Pancreas (tissue), 10 donors: ENCODE data around the gene SPTBN2. TPM values are rescaled to one million over a fixed set of nuclear protein-coding genes. Genes with fewer than 3 reads are reported as not detected.

Experiments used
- ATAC-seq, 4 donors: fragments of 200-7000 bp; cut with Tn5 transposase; one replicate each; pipeline versions ENCODE4 v1.8.0 to v1.9.1; 2020; ENCODE audit warnings: mild to moderate bottlenecking in 4 of 4, moderate library complexity in 4 of 4
- DNase-seq, 6 donors: peaks; one replicate each; pipeline ENCODE4 v3.0.0-alpha.2; 2020
- FAIRE-seq: peaks from 2 replicates; lab custom pipeline; 2012; peaks lifted over from hg19 to GRCh38; lab: Jason Lieb, UNC
- H3K27ac ChIP-seq, 4 donors: fragments of 200-600 bp; sonication (generic); 1 replicate in 3 of 4; 2 replicates in 1 of 4; pipeline versions ENCODE4 v1.5.0 to v1.8.0; 2020
- H3K27me3 ChIP-seq, 4 donors: fragments of 200-600 bp; one replicate each; pipeline ENCODE4 v1.8.0; 2021
- H3K36me3 ChIP-seq, 3 donors: fragments of 200-600 bp; sonication (generic) in 1 of 3; one replicate each; pipeline versions ENCODE4 v1.5.0 to v1.8.0; 2020 to 2021
- H3K4me1 ChIP-seq, 3 donors: fragments of 200-600 bp; one replicate each; pipeline ENCODE4 v1.8.0; 2021
- H3K4me3 ChIP-seq, 4 donors: fragments of 200-600 bp; sonication (generic) in 2 of 4; one replicate each; pipeline versions ENCODE4 v1.5.0 to v1.8.0; 2020 to 2021
- H3K9me3 ChIP-seq, 4 donors: fragments of 200-600 bp; one replicate each; pipeline ENCODE4 v1.8.0; 2021
- CTCF ChIP-seq, 4 donors: fragments of 200-600 bp; sonication (generic) in 3 of 4; IDR thresholded peaks; one replicate each; pipeline versions ENCODE4 v1.5.0 to v1.8.0; 2021; ENCODE audit warnings: antibody characterized with exemption in 4 of 4
- WGBS, 2 donors: extraction: QIAGEN DNeasy Blood & Tissue Kit; methylation state at CpG; one replicate each; pipeline ENCODE4 v1.1.7; 2013; 5-methylcytosine and 5-hydroxymethylcytosine counted together
- intact Hi-C, 3 donors: fragments of 100-400 bp; cut with DNase I; formaldehyde crosslinking; loops; one replicate each; pipeline versions ENCODE4 v1.11.1 to v1.14.2; 2022
- polyA plus RNA-seq, 2 donors: library from polyadenylated mRNA; stranded (reverse); fragments of 200-250 nt; gene quantifications; one replicate each; pipeline ENCODE4 v1.2.3, GENCODE V29; 2013
- total RNA-seq, 6 donors: library from RNA; stranded (reverse); fragmentation: NEBNext Ultra II Directional in 4 of 6; extraction: Animal tissue kit (Norgen Biotek cat#: 25700) in 4 of 6; gene quantifications; one replicate each; pipeline versions ENCODE4 v1.2.1 to v1.2.4, GENCODE V29; 2021 to 2023
- donor health status: healthy with polysubstance abuse.
- donor health status: DM: no; HTN: no; CAD: no; lungs with moderate emphysema.
- donor health status: DM: no; HTN: no; CAD: no.
- donor health status: control.
- donor health status: control.
- donor health status: Bipolar disorder and iron deficiency.
- donor health status: DM: yes; HTN: yes; CAD: no.
- donor health status: DM: no; HTN: no; CAD: no.
- donor health status: DM: no; HTN: no; CAD: no.
- donor health status: DM: yes; HTN: yes; CAD: no.

Gene SPTBN2
- total and polyA plus RNA-seq, 8 donors = 17.8 to 59.8 (median 38.7) TPM

- H3K9me3 ChIP-seq = no peaks in the 10 kb centered on the region
- ATAC-seq (no peak), FAIRE-seq (no peak), DNase-seq (no peak)
- H3K27me3 ChIP-seq = no peaks in the 10 kb centered on the region
- no peak overlapping the region for H3K27ac ChIP-seq
- H3K36me3 ChIP-seq = peaks cover 0 to 30% (median 0%) of the 10 kb centered on the region in 3 donors
- 89 to 93% methylated on average over 13 of the region's 13 CpGs for WGBS, 2 donors
- no peaks in the 10 kb centered on the region for H3K4me1 ChIP-seq
- no peak overlapping the region for H3K4me3 ChIP-seq
- intact Hi-C loops = loop anchor here in 2 of 3 donors (10.0 kb wide), 1 partner anchor 273 kb away; no protein-coding TSS in a partner anchor
- TF ChIP-seq CTCF (IDR thresholded peaks at IDR 0.05) = no peak
These were observed 41.2 kb downstream of the SPTBN2 start for GRCh38 chr11:66687831-66688281.

GRCh38 chr11:66686801-66687750 is 41.9 kb downstream of the SPTBN2 start:
- FAIRE-seq = no peak
- H3K27me3 ChIP-seq = no peaks in the 10 kb centered on the region
- H3K27ac ChIP-seq = no peak overlapping the region
- peaks cover 0 to 22% (median 0%) of the 10 kb centered on the region in 3 donors for H3K36me3 ChIP-seq
- no peak for TF ChIP-seq CTCF (IDR thresholded peaks at IDR 0.05)
- no peaks in the 10 kb centered on the region for H3K9me3 ChIP-seq
- ATAC-seq = peak in 1 of 4 donors; percentile 24
- intact Hi-C loops = loop anchor here in 2 of 3 donors (10.0 kb wide), 1 partner anchor 272 kb away; no protein-coding TSS in a partner anchor
- WGBS, 2 donors = 94 to 95% methylated on average over 33 of the region's 33 CpGs
- H3K4me1 ChIP-seq = no peaks in the 10 kb centered on the region
- peak in 1 of 6 donors; percentile 74 for DNase-seq
- H3K4me3 ChIP-seq = no peak overlapping the region

- H3K36me3 ChIP-seq = peaks cover 0 to 20% (median 0%) of the 10 kb centered on the region in 3 donors
- DNase-seq = no peak
- 90 to 91% methylated on average over 15 of the region's 15 CpGs for WGBS, 2 donors
- intact Hi-C loops = loop anchor here in 2 of 3 donors (10.0 kb wide), 1 partner anchor 271 kb away; no protein-coding TSS in a partner anchor
- no peak overlapping the region for H3K4me3 ChIP-seq
- H3K27ac ChIP-seq = no peak overlapping the region
- peak in 1 of 4 donors; percentile 23 for ATAC-seq
- no peaks in the 10 kb centered on the region for H3K4me1 ChIP-seq
- no peaks in the 10 kb centered on the region for H3K9me3 ChIP-seq
- no peak for FAIRE-seq
- no peak for TF ChIP-seq CTCF (IDR thresholded peaks at IDR 0.05)
- no peaks in the 10 kb centered on the region for H3K27me3 ChIP-seq
These were observed 42.8 kb downstream of the SPTBN2 start for GRCh38 chr11:66686100-66686785.

- no peak for TF ChIP-seq CTCF (IDR thresholded peaks at IDR 0.05)
- no peak for DNase-seq
- H3K9me3 ChIP-seq = no peaks in the 10 kb centered on the region
- intact Hi-C loops = loop anchor here in 2 of 3 donors (10.0 kb wide), 1 partner anchor 271 kb away; no protein-coding TSS in a partner anchor
- H3K4me3 ChIP-seq = no peak overlapping the region
- H3K36me3 ChIP-seq = peaks cover 0 to 19% (median 0%) of the 10 kb centered on the region in 3 donors
- H3K27ac ChIP-seq = no peak overlapping the region
- no peak for FAIRE-seq
- no peak for ATAC-seq
- 87 to 89% methylated on average over 27 of the region's 27 CpGs for WGBS, 2 donors
- H3K4me1 ChIP-seq = no peaks in the 10 kb centered on the region
- no peaks in the 10 kb centered on the region for H3K27me3 ChIP-seq
These were observed 43.5 kb downstream of the SPTBN2 start for GRCh38 chr11:66685276-66686099.
